GM06990 (cell line): ENCODE measurements around the gene SELP.

Experiments used
- DNase-seq: peaks from one replicate; pipeline ENCODE4 v3.0.0-alpha.2; 2011; ENCODE audit not compliant: insufficient read length; ENCODE audit errors: extremely low read depth
- H3K27me3 ChIP-seq: replicated peaks from 2 replicates; pipeline ENCODE4 v1.6.0; 2011; ENCODE audit warnings: low read length; ENCODE audit not compliant: control insufficient read depth, insufficient read depth
- H3K36me3 ChIP-seq: 2 replicates; pipeline ENCODE4 v1.5.1; 2011; ENCODE audit warnings: low read length; ENCODE audit not compliant: control insufficient read depth, insufficient read depth
- H3K4me3 ChIP-seq: replicated peaks from 2 replicates; pipeline ENCODE4 v1.5.1; 2011; ENCODE audit warnings: low read depth, mild to moderate bottlenecking, control low read depth, low read length
- TF ChIP-seq, protein P1 (sequence below): IDR thresholded peaks from 2 replicates; pipeline ENCODE4 v1.5.1; 2011; ENCODE audit warnings: low read length, control low read depth, mild to moderate bottlenecking, inconsistent platforms; ENCODE audit not compliant: insufficient read depth, poor library complexity, severe bottlenecking

The SELP gene

DNA sequence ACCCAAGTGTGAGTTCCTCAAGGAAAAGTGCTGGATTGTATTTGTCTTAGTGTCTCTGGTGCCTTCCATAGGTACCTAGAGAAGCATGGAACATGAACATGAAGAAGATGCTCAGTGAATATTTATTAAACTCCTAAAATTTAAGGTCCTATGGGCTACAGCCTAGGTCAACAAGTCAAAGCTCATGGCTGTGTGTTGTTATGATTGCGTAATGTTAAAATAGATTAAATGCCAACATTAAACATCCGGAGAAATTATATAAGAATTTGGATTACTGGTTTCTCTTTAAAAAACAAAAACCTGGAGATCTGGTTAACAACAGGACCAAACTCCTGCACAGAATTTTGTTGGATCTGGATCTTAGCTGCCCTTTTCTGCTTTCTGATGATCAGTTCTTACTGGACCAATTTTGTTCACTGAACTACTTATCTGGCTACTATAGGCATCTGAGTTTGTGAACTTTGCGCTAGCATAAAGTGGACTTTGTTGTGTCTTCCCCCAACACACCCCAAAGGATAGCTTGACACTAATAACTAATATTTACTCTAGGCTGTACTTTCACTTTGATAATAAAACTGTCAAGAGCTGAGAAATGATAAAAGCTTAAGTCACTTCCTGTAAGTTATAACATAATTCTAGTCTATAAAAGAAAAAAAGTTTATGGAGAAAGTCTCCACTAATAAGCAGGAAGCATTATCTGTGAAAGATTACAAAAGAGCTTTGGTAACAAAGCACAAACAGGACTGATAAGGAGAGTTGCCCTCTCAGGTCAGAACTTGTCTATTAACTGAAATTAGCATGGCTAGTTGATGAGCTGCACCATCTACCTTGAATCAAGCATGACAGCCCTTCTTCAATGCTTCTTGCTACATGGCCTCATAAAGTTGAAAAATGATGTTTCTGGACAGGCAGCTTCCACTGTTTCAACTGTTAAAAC is 64.3 kb downstream of the SELP start:
- TF ChIP-seq, protein P1, sequence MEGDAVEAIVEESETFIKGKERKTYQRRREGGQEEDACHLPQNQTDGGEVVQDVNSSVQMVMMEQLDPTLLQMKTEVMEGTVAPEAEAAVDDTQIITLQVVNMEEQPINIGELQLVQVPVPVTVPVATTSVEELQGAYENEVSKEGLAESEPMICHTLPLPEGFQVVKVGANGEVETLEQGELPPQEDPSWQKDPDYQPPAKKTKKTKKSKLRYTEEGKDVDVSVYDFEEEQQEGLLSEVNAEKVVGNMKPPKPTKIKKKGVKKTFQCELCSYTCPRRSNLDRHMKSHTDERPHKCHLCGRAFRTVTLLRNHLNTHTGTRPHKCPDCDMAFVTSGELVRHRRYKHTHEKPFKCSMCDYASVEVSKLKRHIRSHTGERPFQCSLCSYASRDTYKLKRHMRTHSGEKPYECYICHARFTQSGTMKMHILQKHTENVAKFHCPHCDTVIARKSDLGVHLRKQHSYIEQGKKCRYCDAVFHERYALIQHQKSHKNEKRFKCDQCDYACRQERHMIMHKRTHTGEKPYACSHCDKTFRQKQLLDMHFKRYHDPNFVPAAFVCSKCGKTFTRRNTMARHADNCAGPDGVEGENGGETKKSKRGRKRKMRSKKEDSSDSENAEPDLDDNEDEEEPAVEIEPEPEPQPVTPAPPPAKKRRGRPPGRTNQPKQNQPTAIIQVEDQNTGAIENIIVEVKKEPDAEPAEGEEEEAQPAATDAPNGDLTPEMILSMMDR: no peak
- no peak for DNase-seq
- Histone ChIP-seq H3K4me3 (no peak overlapping the region), H3K36me3 (no peaks in the 10 kb centered on the region), H3K27me3 (no peaks in the 10 kb centered on the region)

DNA sequence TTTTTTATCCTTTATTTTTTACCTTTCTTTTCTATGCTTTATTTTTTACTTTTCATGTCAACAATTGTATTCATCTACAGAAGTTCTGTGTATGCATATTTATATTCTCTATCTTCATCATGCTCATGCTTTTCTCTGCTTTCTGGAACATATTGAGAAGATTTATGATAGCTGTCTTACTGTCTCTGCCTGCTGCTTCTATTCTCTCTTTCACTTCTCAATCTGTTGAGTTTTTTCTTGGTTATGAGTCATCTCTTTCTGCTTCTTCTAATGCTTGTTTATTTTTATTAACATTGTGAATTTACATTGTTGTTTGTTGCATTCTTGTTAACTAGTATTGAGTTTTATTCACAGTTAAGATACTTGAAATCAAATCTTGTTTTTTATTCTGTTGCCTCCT is 66.3 kb downstream of the SELP start:
- no peak for DNase-seq
- Histone ChIP-seq H3K27me3 (no peaks in the 10 kb centered on the region), H3K36me3 (no peaks in the 10 kb centered on the region), H3K4me3 (no peak overlapping the region)
- TF ChIP-seq, protein P1: no peak

DNA sequence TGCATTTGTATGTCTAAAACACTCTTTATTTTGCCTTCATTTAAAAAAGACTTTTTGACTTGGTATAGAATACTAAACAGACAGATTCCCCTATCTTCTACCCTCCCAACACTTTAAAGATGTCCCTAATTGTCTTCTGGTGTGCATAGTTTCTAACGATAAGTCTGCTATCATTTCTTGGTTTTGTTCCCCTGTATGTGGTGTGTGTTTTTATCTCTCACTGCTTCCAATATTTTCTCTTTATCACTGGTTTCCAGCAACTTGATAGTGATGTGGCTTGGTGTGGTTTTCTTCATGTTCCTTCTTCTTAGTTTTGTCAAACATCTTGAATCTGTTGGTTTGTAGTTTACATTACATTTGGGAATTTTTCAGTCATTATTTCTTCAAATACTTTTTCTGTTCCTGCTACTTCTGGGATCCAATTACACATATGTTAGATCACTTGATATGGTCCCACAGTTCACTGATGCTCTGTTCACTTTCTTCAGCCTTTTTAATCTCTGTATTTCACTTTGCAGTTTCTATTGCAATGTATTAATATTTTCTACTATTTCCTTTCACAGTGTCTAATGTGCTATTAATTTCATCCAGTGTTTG is 66.8 kb downstream of the SELP start:
- TF ChIP-seq, protein P1: no peak
- DNase-seq: no peak
- Histone ChIP-seq H3K36me3 (no peaks in the 10 kb centered on the region), H3K27me3 (no peaks in the 10 kb centered on the region), H3K4me3 (no peak overlapping the region)

DNA sequence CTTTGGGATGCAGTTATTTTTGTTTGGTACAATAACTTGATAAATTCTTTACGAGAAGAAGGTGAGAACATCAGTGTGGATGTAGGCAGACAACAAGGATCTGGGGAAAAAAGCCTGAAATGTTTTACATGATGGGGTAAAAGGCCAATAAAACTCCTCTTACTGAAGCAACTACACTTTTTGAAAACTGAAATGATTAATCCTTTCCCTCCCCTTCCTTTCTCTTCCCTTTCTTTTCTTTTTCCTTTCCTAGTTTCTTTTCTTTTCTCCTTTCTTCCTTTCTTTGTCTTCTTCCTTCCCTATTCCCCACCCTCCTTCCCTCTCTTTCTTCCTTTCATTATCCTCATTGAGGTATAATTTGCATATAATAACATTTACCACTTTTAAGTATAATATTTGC is 68.2 kb downstream of the SELP start:
- no peak for DNase-seq
- no peaks in the 10 kb centered on the region for H3K27me3 ChIP-seq
- no peaks in the 10 kb centered on the region for H3K36me3 ChIP-seq
- H3K4me3 ChIP-seq: no peak overlapping the region
- TF ChIP-seq, protein P1: no peak

DNA sequence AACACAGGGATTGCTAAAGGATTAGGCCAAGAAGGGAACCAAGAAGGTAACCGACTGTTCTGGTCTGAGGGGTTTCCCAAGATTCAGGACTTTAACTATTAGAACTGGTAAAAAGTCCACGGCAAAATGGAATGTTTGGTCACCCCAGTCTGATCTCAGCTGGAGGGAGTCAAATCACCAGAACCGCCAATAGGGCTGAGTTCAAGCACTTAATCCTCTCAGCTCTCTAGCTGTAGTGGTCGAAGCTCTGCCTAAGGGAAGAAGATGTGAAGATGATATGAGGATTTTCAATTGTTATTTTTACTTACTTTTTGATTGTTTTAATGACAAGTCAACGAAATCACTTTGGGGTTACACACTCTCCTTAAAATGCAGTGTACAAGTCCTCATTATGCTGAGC is 72.8 kb downstream of the SELP start:
- DNase-seq: no peak
- Histone ChIP-seq H3K36me3 (no peaks in the 10 kb centered on the region), H3K4me3 (no peak overlapping the region), H3K27me3 (no peaks in the 10 kb centered on the region)
- TF ChIP-seq, protein P1: no peak

DNA sequence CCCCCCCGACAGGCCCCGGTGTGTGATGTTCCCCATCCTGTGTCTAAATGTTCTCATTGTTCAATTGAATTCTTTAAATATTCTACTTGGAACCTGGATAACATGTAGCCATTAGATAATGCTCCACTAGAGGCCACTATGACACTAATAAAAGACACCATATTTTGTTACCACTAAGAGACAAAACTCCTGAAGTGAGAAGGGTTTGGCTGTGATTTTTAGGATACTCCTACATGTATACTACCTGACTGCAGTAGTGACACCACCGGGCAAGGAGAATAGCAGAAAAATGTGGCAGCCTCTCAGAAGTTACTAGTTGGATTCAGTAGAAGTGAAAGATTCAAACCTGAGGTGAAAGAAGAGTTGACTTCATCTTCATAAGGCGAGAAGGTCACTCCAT is 79.6 kb downstream of the SELP start:
- H3K27me3 ChIP-seq: no peaks in the 10 kb centered on the region
- H3K36me3 ChIP-seq: no peaks in the 10 kb centered on the region
- H3K4me3 ChIP-seq: no peak overlapping the region
- peak; percentile 6 for DNase-seq
- TF ChIP-seq, protein P1: peak; percentile 48
